ENCODE measurements around the gene TSTD1.

TSTD1 gene

GRCh38 chr1:161038523-161039153 lies at the start of gene TSTD1:
TSS of gene TSTD1 (minus strand) at chr1:161038964. CDS start at chr1:161038889, 75 bp downstream.
- DNase-seq, result peak; percentile 46

- DNase-seq, result no peak
These were observed 47.7 kb upstream of the TSTD1 start for GRCh38 chr1:161086457-161086856.

GRCh38 chr1:161085165-161085564 lies 46.4 kb upstream of the TSTD1 start:
- DNase-seq, result no peak

- no peak for DNase-seq
These were observed 45.8 kb upstream of the TSTD1 start for GRCh38 chr1:161084597-161084988.

GRCh38 chr1:161083748-161084596 lies 45.2 kb upstream of the TSTD1 start:
- DNase-seq, result no peak

GRCh38 chr1:161082996-161083747 lies 44.4 kb upstream of the TSTD1 start:
- no peak for DNase-seq

- DNase-seq, result no peak
These were observed 43.7 kb upstream of the TSTD1 start for GRCh38 chr1:161082483-161082882.

GRCh38 chr1:161081519-161081918 lies 42.8 kb upstream of the TSTD1 start:
- DNase-seq, result no peak

GRCh38 chr1:161080441-161081405 lies 42.0 kb upstream of the TSTD1 start:
- no peak for DNase-seq

GRCh38 chr1:161079436-161080110 lies 40.8 kb upstream of the TSTD1 start:
- DNase-seq, result no peak

- DNase-seq, result no peak
These were observed 38.7 kb upstream of the TSTD1 start for GRCh38 chr1:161077426-161077825.

GRCh38 chr1:161076410-161076809 lies 37.6 kb upstream of the TSTD1 start:
- DNase-seq, result no peak

- no peak for DNase-seq
These were observed 36.1 kb upstream of the TSTD1 start for GRCh38 chr1:161074676-161075368.

GRCh38 chr1:161073474-161074121 lies 34.8 kb upstream of the TSTD1 start:
- DNase-seq, result no peak

- DNase-seq, result no peak
These were observed 34.1 kb upstream of the TSTD1 start for GRCh38 chr1:161072751-161073449.

GRCh38 chr1:161071886-161072371 lies 33.2 kb upstream of the TSTD1 start:
- DNase-seq, result no peak

- no peak for DNase-seq
These were observed 32.0 kb upstream of the TSTD1 start for GRCh38 chr1:161070761-161071160.

- DNase-seq, result no peak
These were observed 31.0 kb upstream of the TSTD1 start, which contains the start of gene ARHGAP30 for GRCh38 chr1:161069731-161070270. TSS of gene ARHGAP30 (minus strand) at chr1:161069891. CDS start at chr1:161069624, 267 bp downstream.

GRCh38 chr1:161069241-161069640 lies 30.5 kb upstream of the TSTD1 start:
- no peak for DNase-seq

Data from NCI-H2107 (cell line).